Measurements from ENCODE around the gene CRYGD.
A peak's percentile ranks its signal among the peaks of the same experiment; 100 is the strongest.

Gene CRYGD

GRCh38 chr2:208156439-208156838 is 32.1 kb upstream of the CRYGD start:
- Histone ChIP-seq H3K79me2 (ENCODE audit: control insufficient read depth, insufficient read depth, low read length, poor library complexity) (no peaks in the 10 kb centered on the region), H2BK5ac (ENCODE audit: low read depth, low read length, poor library complexity) (no peak overlapping the region), H2AFZ (ENCODE audit: insufficient read depth, low read length, poor library complexity) (no peak overlapping the region), H3K27ac (ENCODE audit: low read depth, low read length) (no peak overlapping the region), H3K14ac (ENCODE audit: low read length) (no peak overlapping the region), H3K4me1 (ENCODE audit: control insufficient read depth in 1 of 2, insufficient read depth in 2 of 2, low read length in 2 of 2) (no peaks in the 10 kb centered on the region), H3K27me3 (ENCODE audit: insufficient read depth, low read length) (no peaks in the 10 kb centered on the region), H4K91ac (ENCODE audit: low read depth, low read length) (no peak overlapping the region), H3K4me3 (ENCODE audit: low read depth, low read length) (no peak overlapping the region), H3K4me2 (ENCODE audit: low read length) (no peak overlapping the region), H2BK12ac (ENCODE audit: low read length) (no peak overlapping the region), H4K8ac (ENCODE audit: low read depth, low read length) (no peak overlapping the region), H2BK120ac (ENCODE audit: insufficient read depth, low read length, poor library complexity) (no peak overlapping the region), H3K18ac (ENCODE audit: low read length) (no peak overlapping the region), H3K23ac (ENCODE audit: low read length) (no peak overlapping the region), H3K9me3 (ENCODE audit: insufficient read depth, low read depth, low read length) (no peaks in the 10 kb centered on the region), H3K36me3 (ENCODE audit: control insufficient read depth in 1 of 2, insufficient read depth in 2 of 2, low read length in 2 of 2) (no peaks in the 10 kb centered on the region), H2AK5ac (ENCODE audit: low read length) (no peak overlapping the region), H3K9ac (ENCODE audit: low read length) (no peak overlapping the region), H3K79me1 (ENCODE audit: low read length) (no peaks in the 10 kb centered on the region), H4K12ac (ENCODE audit: low read depth, low read length) (no peak overlapping the region), H3K4ac (ENCODE audit: low read depth, low read length) (no peak overlapping the region)
- no peak for DNase-seq
- no CpG with 5 or more reads among the region's 2 CpGs for WGBS (ENCODE audit: extremely low coverage, insufficient coverage, insufficient read length)

- no peak overlapping the region for H3K4me3 ChIP-seq (ENCODE audit: low read depth, low read length)
These were observed 28.8 kb upstream of the CRYGD start for GRCh38 chr2:208153156-208153555.

GRCh38 chr2:208150956-208151355 is 26.6 kb upstream of the CRYGD start:
- no peak overlapping the region for H3K9ac ChIP-seq (ENCODE audit: low read length)
- no peak overlapping the region for H2BK5ac ChIP-seq (ENCODE audit: low read depth, low read length, poor library complexity)
- no peaks in the 10 kb centered on the region for H3K4me1 ChIP-seq (ENCODE audit: control insufficient read depth in 1 of 2, insufficient read depth in 2 of 2, low read length in 2 of 2)
- H3K4ac ChIP-seq (ENCODE audit: low read depth, low read length) = no peak overlapping the region
- no peak overlapping the region for H4K12ac ChIP-seq (ENCODE audit: low read depth, low read length)
- no peak overlapping the region for H2BK120ac ChIP-seq (ENCODE audit: insufficient read depth, low read length, poor library complexity)
- H2AFZ ChIP-seq (ENCODE audit: insufficient read depth, low read length, poor library complexity) = no peak overlapping the region
- no peaks in the 10 kb centered on the region for H3K79me1 ChIP-seq (ENCODE audit: low read length)
- H3K23ac ChIP-seq (ENCODE audit: low read length) = no peak overlapping the region
- no peaks in the 10 kb centered on the region for H3K9me3 ChIP-seq (ENCODE audit: insufficient read depth, low read depth, low read length)
- no peak overlapping the region for H3K4me3 ChIP-seq (ENCODE audit: low read depth, low read length)
- no peak overlapping the region for H2BK12ac ChIP-seq (ENCODE audit: low read length)
- no peak overlapping the region for H2AK5ac ChIP-seq (ENCODE audit: low read length)
- H3K14ac ChIP-seq (ENCODE audit: low read length) = no peak overlapping the region
- no CpG with 5 or more reads among the region's 1 CpG for WGBS (ENCODE audit: extremely low coverage, insufficient coverage, insufficient read length)
- no peak overlapping the region for H4K91ac ChIP-seq (ENCODE audit: low read depth, low read length)
- no peaks in the 10 kb centered on the region for H3K27me3 ChIP-seq (ENCODE audit: insufficient read depth, low read length)
- no peak overlapping the region for H3K27ac ChIP-seq (ENCODE audit: low read depth, low read length)
- H3K18ac ChIP-seq (ENCODE audit: low read length) = no peak overlapping the region
- no peaks in the 10 kb centered on the region for H3K79me2 ChIP-seq (ENCODE audit: control insufficient read depth, insufficient read depth, low read length, poor library complexity)
- no peak for DNase-seq
- no peak overlapping the region for H3K4me2 ChIP-seq (ENCODE audit: low read length)
- H4K8ac ChIP-seq (ENCODE audit: low read depth, low read length) = no peak overlapping the region
- no peaks in the 10 kb centered on the region for H3K36me3 ChIP-seq (ENCODE audit: control insufficient read depth in 1 of 2, insufficient read depth in 2 of 2, low read length in 2 of 2)

More at GRCh38 chr2:208153156-208153555, 28.8 kb upstream of the CRYGD start:
- Histone ChIP-seq H2BK12ac (ENCODE audit: low read length) (no peak overlapping the region), H2AFZ (ENCODE audit: insufficient read depth, low read length, poor library complexity) (no peak overlapping the region), H3K9me3 (ENCODE audit: insufficient read depth, low read depth, low read length) (no peaks in the 10 kb centered on the region), H3K4ac (ENCODE audit: low read depth, low read length) (no peak overlapping the region), H4K12ac (ENCODE audit: low read depth, low read length) (no peak overlapping the region), H3K14ac (ENCODE audit: low read length) (no peak overlapping the region), H3K36me3 (ENCODE audit: control insufficient read depth in 1 of 2, insufficient read depth in 2 of 2, low read length in 2 of 2) (no peaks in the 10 kb centered on the region), H3K23ac (ENCODE audit: low read length) (no peak overlapping the region), H3K79me1 (ENCODE audit: low read length) (no peaks in the 10 kb centered on the region), H2AK5ac (ENCODE audit: low read length) (no peak overlapping the region), H4K91ac (ENCODE audit: low read depth, low read length) (no peak overlapping the region), H3K79me2 (ENCODE audit: control insufficient read depth, insufficient read depth, low read length, poor library complexity) (no peaks in the 10 kb centered on the region), H2BK120ac (ENCODE audit: insufficient read depth, low read length, poor library complexity) (no peak overlapping the region), H4K8ac (ENCODE audit: low read depth, low read length) (no peak overlapping the region), H2BK5ac (ENCODE audit: low read depth, low read length, poor library complexity) (no peak overlapping the region), H3K27ac (ENCODE audit: low read depth, low read length) (no peak overlapping the region), H3K18ac (ENCODE audit: low read length) (no peak overlapping the region), H3K27me3 (ENCODE audit: insufficient read depth, low read length) (no peaks in the 10 kb centered on the region), H3K4me1 (ENCODE audit: control insufficient read depth in 1 of 2, insufficient read depth in 2 of 2, low read length in 2 of 2) (no peaks in the 10 kb centered on the region), H3K4me2 (ENCODE audit: low read length) (no peak overlapping the region), H3K9ac (ENCODE audit: low read length) (no peak overlapping the region)
- peak in 1 of 2 donors; percentile 29 for DNase-seq

- Histone ChIP-seq H2BK5ac (ENCODE audit: low read depth, low read length, poor library complexity) (no peak overlapping the region), H3K79me1 (ENCODE audit: low read length) (no peaks in the 10 kb centered on the region), H4K12ac (ENCODE audit: low read depth, low read length) (no peak overlapping the region), H3K27me3 (ENCODE audit: insufficient read depth, low read length) (no peaks in the 10 kb centered on the region), H3K9me3 (ENCODE audit: insufficient read depth, low read depth, low read length) (no peaks in the 10 kb centered on the region), H4K8ac (ENCODE audit: low read depth, low read length) (no peak overlapping the region), H3K4me2 (ENCODE audit: low read length) (no peak overlapping the region), H3K4ac (ENCODE audit: low read depth, low read length) (no peak overlapping the region), H2BK12ac (ENCODE audit: low read length) (no peak overlapping the region), H3K27ac (ENCODE audit: low read depth, low read length) (no peak overlapping the region), H3K23ac (ENCODE audit: low read length) (no peak overlapping the region), H3K79me2 (ENCODE audit: control insufficient read depth, insufficient read depth, low read length, poor library complexity) (no peaks in the 10 kb centered on the region), H3K4me3 (ENCODE audit: low read depth, low read length) (no peak overlapping the region), H3K4me1 (ENCODE audit: control insufficient read depth in 1 of 2, insufficient read depth in 2 of 2, low read length in 2 of 2) (no peaks in the 10 kb centered on the region), H2BK120ac (ENCODE audit: insufficient read depth, low read length, poor library complexity) (no peak overlapping the region), H3K36me3 (ENCODE audit: control insufficient read depth in 1 of 2, insufficient read depth in 2 of 2, low read length in 2 of 2) (no peaks in the 10 kb centered on the region), H3K14ac (ENCODE audit: low read length) (no peak overlapping the region), H2AFZ (ENCODE audit: insufficient read depth, low read length, poor library complexity) (no peak overlapping the region), H3K18ac (ENCODE audit: low read length) (no peak overlapping the region), H4K91ac (ENCODE audit: low read depth, low read length) (no peak overlapping the region), H2AK5ac (ENCODE audit: low read length) (no peak overlapping the region), H3K9ac (ENCODE audit: low read length) (no peak overlapping the region)
- no peak for DNase-seq
These were observed 25.8 kb upstream of the CRYGD start for GRCh38 chr2:208150094-208150493.

GRCh38 chr2:208148803-208149202 is 24.5 kb upstream of the CRYGD start:
- no peak overlapping the region for H3K4ac ChIP-seq (ENCODE audit: low read depth, low read length)
- no peaks in the 10 kb centered on the region for H3K79me1 ChIP-seq (ENCODE audit: low read length)

More at GRCh38 chr2:208148803-208149202, 24.5 kb upstream of the CRYGD start:
- Histone ChIP-seq H3K18ac (ENCODE audit: low read length) (no peak overlapping the region), H3K4me1 (ENCODE audit: control insufficient read depth in 1 of 2, insufficient read depth in 2 of 2, low read length in 2 of 2) (no peaks in the 10 kb centered on the region), H3K23ac (ENCODE audit: low read length) (no peak overlapping the region), H4K8ac (ENCODE audit: low read depth, low read length) (no peak overlapping the region), H4K91ac (ENCODE audit: low read depth, low read length) (no peak overlapping the region), H3K9ac (ENCODE audit: low read length) (no peak overlapping the region), H3K14ac (ENCODE audit: low read length) (no peak overlapping the region), H4K12ac (ENCODE audit: low read depth, low read length) (no peak overlapping the region), H3K9me3 (ENCODE audit: insufficient read depth, low read depth, low read length) (no peaks in the 10 kb centered on the region), H2BK12ac (ENCODE audit: low read length) (no peak overlapping the region), H3K4me3 (ENCODE audit: low read depth, low read length) (no peak overlapping the region), H2AFZ (ENCODE audit: insufficient read depth, low read length, poor library complexity) (no peak overlapping the region), H2AK5ac (ENCODE audit: low read length) (no peak overlapping the region), H3K36me3 (ENCODE audit: control insufficient read depth in 1 of 2, insufficient read depth in 2 of 2, low read length in 2 of 2) (no peaks in the 10 kb centered on the region), H3K4me2 (ENCODE audit: low read length) (no peak overlapping the region), H3K79me2 (ENCODE audit: control insufficient read depth, insufficient read depth, low read length, poor library complexity) (no peaks in the 10 kb centered on the region), H3K27ac (ENCODE audit: low read depth, low read length) (no peak overlapping the region), H2BK120ac (ENCODE audit: insufficient read depth, low read length, poor library complexity) (no peak overlapping the region), H3K27me3 (ENCODE audit: insufficient read depth, low read length) (no peaks in the 10 kb centered on the region), H2BK5ac (ENCODE audit: low read depth, low read length, poor library complexity) (no peak overlapping the region)
- DNase-seq = no peak
- no CpG with 5 or more reads among the region's 2 CpGs for WGBS (ENCODE audit: extremely low coverage, insufficient coverage, insufficient read length)

All from trophoblast cell (in vitro differentiated cells and primary cell).